GM21825 (cell line): ENCODE measurements around the gene ANKS4B.
"Not testable (repeated sequence)": the region's sequence is repeated elsewhere in the genome, so short reads cannot be mapped to it uniquely, and the experiment has no call there.

Experiments used
- ATAC-seq: cut with Tn5 transposase; IDR thresholded peaks from one replicate; pipeline ENCODE4 v1.9.1; 2021; ENCODE audit warnings: mild to moderate bottlenecking, moderate library complexity; ENCODE audit not compliant: unreplicated experiment

The ANKS4B gene

GRCh38 chr16:21262779-21263639 lies 29.5 kb downstream of the ANKS4B start:
- ATAC-seq: no peak

GRCh38 chr16:21263640-21264570 lies 30.4 kb downstream of the ANKS4B start:
- ATAC-seq: peak; percentile 81

GRCh38 chr16:21264571-21265036 lies 31.1 kb downstream of the ANKS4B start:
- ATAC-seq: no peak

GRCh38 chr16:21265104-21265837 lies 31.8 kb downstream of the ANKS4B start:
- ATAC-seq: no peak

- no peak for ATAC-seq
Observed at GRCh38 chr16:21267298-21267697, 33.8 kb downstream of the ANKS4B start.

- ATAC-seq: no peak
Observed at GRCh38 chr16:21268236-21268635, 34.7 kb downstream of the ANKS4B start.

- no peak for ATAC-seq
Observed at GRCh38 chr16:21272253-21272652, 38.8 kb downstream of the ANKS4B start.

GRCh38 chr16:21272763-21273162 lies 39.3 kb downstream of the ANKS4B start:
- not testable (repeated sequence) for ATAC-seq

GRCh38 chr16:21274172-21274726 lies 40.8 kb downstream of the ANKS4B start:
- peak; percentile 43 for ATAC-seq

- no peak for ATAC-seq
Observed at GRCh38 chr16:21275529-21275928, 42.0 kb downstream of the ANKS4B start.

GRCh38 chr16:21276090-21276489 lies 42.6 kb downstream of the ANKS4B start:
- no peak for ATAC-seq

- ATAC-seq: no peak
Observed at GRCh38 chr16:21277045-21277926, 43.8 kb downstream of the ANKS4B start.

- ATAC-seq: no peak
Observed at GRCh38 chr16:21277927-21278706, 44.6 kb downstream of the ANKS4B start, which contains the start of gene CRYM. TSS of gene CRYM (minus strand) at chr16:21278290. CDS start at chr16:21278251, 39 bp downstream.

- no peak for ATAC-seq
Observed at GRCh38 chr16:21279501-21279900, 46.0 kb downstream of the ANKS4B start.

- ATAC-seq: no peak
Observed at GRCh38 chr16:21281698-21282389, 48.3 kb downstream of the ANKS4B start.

GRCh38 chr16:21283521-21284289 lies 50.2 kb downstream of the ANKS4B start:
- peak; percentile 52 for ATAC-seq

GRCh38 chr16:21284414-21284813 lies 50.9 kb downstream of the ANKS4B start:
- ATAC-seq: no peak
